Epithelial cell of esophagus (primary cell): Measurements from ENCODE around the gene P3H1.
"Not testable (repeated sequence)": the region's sequence is repeated elsewhere in the genome, so short reads cannot be mapped to it uniquely, and the experiment has no call there.

Experiments used
- DNase-seq: peaks from one replicate; pipeline ENCODE4 v3.0.0; 2010; ENCODE audit warnings: low read depth
- H3K4me3 ChIP-seq: 2 replicates; pipeline ENCODE4 v1.5.1; 2011; ENCODE audit warnings: mild to moderate bottlenecking, low read length, control low read depth
- TF ChIP-seq, protein P1 (sequence below): IDR thresholded peaks from 2 replicates; pipeline ENCODE4 v1.5.1; 2011; ENCODE audit warnings: low read depth, mild to moderate bottlenecking, low read length, control low read depth, inconsistent platforms; ENCODE audit not compliant: insufficient read depth; ENCODE audit errors: missing control alignments

P3H1 gene

DNA sequence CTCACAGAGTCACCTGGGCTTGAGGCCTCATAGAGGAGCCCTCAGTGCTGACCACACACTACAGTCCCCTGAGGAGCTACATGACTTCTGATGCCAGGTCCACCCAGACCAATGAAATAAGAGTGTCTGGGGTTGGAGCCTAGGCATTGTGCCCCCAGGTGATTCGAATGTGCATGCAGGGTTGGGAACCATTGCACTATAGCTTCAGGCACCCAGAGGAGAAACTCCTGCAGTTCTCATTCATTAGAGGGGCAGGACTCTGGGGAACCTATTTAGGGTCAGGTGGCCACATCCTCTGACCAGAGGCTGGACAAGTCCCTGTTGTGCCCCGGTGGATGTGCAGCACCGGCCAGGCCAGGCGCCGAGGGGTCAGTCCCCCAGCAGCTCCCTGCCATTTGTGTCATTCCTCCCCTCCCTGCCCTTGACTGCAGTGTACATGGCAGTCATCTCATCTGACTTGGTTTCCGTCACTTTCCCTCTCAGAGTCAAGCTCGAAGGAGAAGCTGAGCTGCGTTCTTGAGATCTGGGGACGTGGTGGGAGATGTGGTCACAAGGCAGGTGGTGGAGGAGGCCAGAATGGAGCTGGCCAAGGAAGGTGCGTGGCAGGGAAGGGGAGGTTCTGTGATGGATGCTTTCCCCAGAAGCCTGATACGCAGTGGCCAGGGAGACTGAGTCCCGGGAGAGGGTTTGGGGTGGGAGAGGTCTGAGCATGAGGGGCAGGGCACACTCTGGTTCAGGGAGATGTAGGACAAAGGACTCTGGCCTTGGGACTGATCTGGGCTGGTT is 33.2 kb downstream of the P3H1 start:
- DNase-seq: no peak
- TF ChIP-seq, protein P1, sequence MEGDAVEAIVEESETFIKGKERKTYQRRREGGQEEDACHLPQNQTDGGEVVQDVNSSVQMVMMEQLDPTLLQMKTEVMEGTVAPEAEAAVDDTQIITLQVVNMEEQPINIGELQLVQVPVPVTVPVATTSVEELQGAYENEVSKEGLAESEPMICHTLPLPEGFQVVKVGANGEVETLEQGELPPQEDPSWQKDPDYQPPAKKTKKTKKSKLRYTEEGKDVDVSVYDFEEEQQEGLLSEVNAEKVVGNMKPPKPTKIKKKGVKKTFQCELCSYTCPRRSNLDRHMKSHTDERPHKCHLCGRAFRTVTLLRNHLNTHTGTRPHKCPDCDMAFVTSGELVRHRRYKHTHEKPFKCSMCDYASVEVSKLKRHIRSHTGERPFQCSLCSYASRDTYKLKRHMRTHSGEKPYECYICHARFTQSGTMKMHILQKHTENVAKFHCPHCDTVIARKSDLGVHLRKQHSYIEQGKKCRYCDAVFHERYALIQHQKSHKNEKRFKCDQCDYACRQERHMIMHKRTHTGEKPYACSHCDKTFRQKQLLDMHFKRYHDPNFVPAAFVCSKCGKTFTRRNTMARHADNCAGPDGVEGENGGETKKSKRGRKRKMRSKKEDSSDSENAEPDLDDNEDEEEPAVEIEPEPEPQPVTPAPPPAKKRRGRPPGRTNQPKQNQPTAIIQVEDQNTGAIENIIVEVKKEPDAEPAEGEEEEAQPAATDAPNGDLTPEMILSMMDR: no peak

DNA sequence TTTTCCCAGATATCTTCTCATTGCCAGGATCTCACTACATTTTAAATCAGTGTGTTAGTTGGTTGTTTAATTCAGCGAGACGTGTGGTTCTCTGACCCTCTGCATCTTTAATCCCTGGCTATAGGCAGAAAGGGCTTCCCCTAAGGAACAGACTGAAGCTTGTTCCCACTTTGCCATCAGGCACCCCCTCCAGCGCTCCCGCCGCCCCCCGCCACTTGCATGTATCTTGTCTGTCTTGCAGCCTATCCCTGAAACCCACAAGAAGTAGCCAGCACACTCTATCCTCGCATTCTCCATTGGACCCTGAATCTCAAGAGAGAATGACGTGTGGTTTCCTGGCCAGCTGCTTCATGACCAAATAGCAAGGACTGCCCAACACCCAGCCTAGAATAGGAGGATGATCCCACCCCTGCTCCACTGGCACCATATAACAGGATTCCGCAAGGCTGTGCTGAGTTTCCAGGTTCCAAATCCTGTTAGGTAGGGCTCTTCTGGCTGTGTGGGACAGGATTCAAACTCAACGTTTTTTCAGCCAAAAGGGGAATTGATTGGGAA is 34.6 kb downstream of the P3H1 start:
- H3K4me3 ChIP-seq: no peak overlapping the region
- TF ChIP-seq, protein P1: no peak
- DNase-seq: no peak

More for the DNA sequence above, 33.2 kb downstream of the P3H1 start:
- H3K4me3 ChIP-seq: no peak overlapping the region

DNA sequence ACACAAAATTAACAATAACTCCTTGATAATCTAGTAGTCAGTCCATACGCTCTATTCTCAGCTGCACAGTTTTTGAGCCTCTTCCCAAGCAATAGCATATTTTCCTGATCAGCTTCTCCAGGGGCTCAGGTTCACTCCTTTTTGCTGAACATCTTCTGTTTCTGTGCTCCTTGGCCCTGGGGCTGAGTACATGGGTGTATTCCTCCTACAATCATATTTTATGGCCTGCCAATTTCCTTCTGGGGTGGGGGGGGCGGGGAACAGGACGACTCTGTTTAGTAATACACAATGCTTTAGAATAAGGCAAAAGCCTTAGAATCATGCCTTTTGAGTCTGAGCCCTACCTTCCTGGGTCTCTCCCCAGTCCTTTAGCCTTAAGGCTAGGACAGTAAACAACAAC is 35.2 kb downstream of the P3H1 start:
- H3K4me3 ChIP-seq: no peak overlapping the region
- TF ChIP-seq, protein P1: no peak
- no peak for DNase-seq

DNA sequence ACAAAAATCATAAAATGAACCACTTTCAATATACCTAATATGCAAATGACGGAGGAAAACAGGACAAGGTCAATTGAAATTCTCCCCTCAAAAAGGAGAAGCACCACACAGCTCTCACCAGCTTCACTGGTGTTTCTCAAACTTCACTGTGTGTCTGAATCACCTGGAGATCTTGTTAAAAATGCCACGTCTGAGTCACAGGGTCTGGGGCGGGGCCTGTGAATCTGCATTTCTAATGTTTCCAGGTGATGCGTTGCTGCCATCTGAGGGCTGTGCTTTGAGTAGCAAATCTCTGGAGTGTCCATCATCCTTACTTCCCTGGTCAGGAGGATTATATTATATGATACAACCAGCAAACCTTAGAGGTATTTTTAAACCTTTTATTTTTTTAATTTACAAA is 35.8 kb downstream of the P3H1 start:
- TF ChIP-seq, protein P1: peak; percentile 43
- no peak overlapping the region for H3K4me3 ChIP-seq
- DNase-seq: peak; percentile 74

DNA sequence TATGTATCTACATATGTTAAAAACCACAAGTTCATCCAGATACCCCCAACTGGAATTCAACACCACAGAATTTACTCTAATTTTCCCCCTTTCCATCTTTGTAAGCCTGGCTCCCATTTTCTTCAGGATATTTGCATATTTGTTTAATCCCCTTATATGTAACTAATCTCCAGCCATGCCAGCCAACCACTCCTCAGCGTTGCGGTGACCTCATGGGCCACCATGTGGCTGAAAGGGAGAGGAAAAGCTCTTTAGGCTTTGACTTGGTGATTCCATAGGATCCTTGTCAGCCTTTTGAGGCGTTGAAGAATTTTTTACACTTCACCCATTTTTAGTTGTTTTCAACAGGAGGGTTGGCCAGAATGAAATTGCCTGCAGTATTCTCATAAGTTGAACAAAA is 36.8 kb downstream of the P3H1 start:
- DNase-seq: no peak
- TF ChIP-seq, protein P1: no peak
- H3K4me3 ChIP-seq: no peak overlapping the region

DNA sequence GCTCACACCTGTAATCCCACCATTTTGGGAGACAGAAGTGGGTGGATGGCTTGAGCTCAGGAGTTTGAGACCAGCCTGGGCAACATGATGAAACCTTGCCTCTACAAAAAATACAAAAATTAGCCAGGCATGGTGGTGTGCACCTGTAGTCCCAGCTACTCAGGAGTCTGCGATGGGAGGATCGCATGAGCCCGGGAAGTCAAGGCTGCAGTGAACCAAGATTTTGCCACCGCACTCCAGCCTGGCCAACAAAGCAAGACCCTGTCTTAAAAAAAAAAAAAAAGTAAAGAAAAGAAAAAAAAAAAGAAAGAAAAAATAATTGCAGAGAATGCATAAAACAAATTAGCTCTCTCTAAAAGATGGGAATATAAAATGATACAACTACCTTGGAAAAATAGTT is 41.0 kb downstream of the P3H1 start:
- DNase-seq, H3K4me3 ChIP-seq: not testable (repeated sequence)

DNA sequence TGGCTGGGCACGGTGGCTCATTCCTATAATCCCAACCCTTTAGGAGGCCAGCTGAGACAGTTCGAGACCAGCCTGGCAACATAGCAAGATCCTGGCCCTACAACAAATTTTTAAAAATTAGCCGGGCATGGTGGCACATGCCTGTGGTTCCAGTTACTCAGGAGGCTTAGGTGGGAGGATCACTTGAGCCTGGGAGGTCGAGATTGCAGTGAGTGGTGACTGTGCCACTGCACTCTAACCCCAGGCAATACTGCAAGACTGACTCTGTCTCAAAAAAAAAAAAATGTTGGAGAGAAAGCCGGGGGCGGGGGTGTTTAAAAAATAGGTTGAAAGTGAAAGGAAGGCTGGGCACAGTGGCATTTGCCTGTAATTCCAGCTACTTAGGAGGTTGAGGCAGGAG is 43.3 kb downstream of the P3H1 start:
- DNase-seq: peak; percentile 49
- no peak overlapping the region for H3K4me3 ChIP-seq
- TF ChIP-seq, protein P1: no peak

DNA sequence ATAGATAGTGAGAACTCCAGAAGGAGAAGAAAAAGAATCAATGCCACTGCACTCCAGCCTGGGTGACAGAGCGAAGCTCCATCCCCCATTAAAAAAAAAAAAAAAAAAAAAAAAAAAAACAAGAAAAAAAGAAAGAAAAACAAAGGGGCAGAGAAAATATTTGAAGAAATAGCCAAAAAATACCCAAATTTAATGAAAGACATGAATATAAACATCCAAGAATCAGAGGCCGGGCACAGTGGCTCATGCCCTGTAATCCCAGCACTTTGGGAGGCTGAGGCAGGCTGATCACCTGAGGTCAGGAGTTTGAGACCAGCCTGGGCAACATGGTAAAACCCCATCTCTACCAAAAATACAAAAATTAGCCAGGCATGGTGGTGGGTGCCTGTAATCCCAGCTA is 44.4 kb downstream of the P3H1 start:
- not testable (repeated sequence) for DNase-seq

More for the DNA sequence above, 44.4 kb downstream of the P3H1 start:
- H3K4me3 ChIP-seq: not testable (repeated sequence)
